CD8-positive, alpha-beta memory T cell (primary cell): ENCODE results near the gene TSPAN13. TPM values are rescaled to one million over a fixed set of nuclear protein-coding genes. Genes with fewer than 3 reads are reported as not detected.

Experiments
- CTCF ChIA-PET: fragments of 350-600 bp; sonication (Branson Sonifier 250); formaldehyde crosslinking; loops from one replicate; lab custom pipeline; 2021; ENCODE audit warnings: antibody characterized with exemption; lab: Charles Lee
- POLR2A ChIA-PET: fragments of 350-600 bp; sonication (Branson Sonifier 250); formaldehyde crosslinking; loops from one replicate; lab custom pipeline; 2021; ENCODE audit warnings: antibody characterized with exemption; lab: Charles Lee
- DNase-seq, 5 donors: peaks; one replicate each; pipeline versions ENCODE4 v3.0.0 to v3.0.0-alpha.2; 2020 to 2022; ENCODE audit warnings: mixed read lengths in 1 of 5
- H3K27ac ChIP-seq: one replicate; pipeline ENCODE4 v1.7.0; 2013; ENCODE audit warnings: low read depth, mild to moderate bottlenecking, low read length, moderate library complexity
- H3K27me3 ChIP-seq: 2 replicates; pipeline ENCODE4 v1.7.0; 2013; ENCODE audit warnings: low read length, mild to moderate bottlenecking; ENCODE audit not compliant: insufficient read depth, poor library complexity, severe bottlenecking
- H3K36me3 ChIP-seq: 2 replicates; pipeline ENCODE4 v1.7.0; 2013; ENCODE audit warnings: mild to moderate bottlenecking, low read length, moderate library complexity; ENCODE audit not compliant: insufficient read depth
- H3K4me1 ChIP-seq: 2 replicates; pipeline ENCODE4 v1.7.0; 2013; ENCODE audit warnings: mild to moderate bottlenecking, low read length, moderate library complexity; ENCODE audit not compliant: insufficient read depth
- H3K4me3 ChIP-seq: 2 replicates; pipeline ENCODE4 v1.7.0; 2013; ENCODE audit warnings: mild to moderate bottlenecking, low read length
- H3K9me3 ChIP-seq: 2 replicates; pipeline ENCODE4 v1.7.0; 2013; ENCODE audit warnings: mild to moderate bottlenecking, low read length
- H3K27ac Mint-ChIP-seq, 8 donors: one replicate each; pipeline ENCODE4 v1.8.0; 2020 to 2021; ENCODE audit warnings: mixed read lengths in 8 of 8, mild to moderate bottlenecking in 6 of 8, inconsistent platforms in 3 of 8, moderate library complexity in 3 of 8
- H3K27me3 Mint-ChIP-seq, 2 donors: one replicate each; pipeline ENCODE4 v1.8.0; 2020 to 2021; ENCODE audit warnings: mixed read lengths in 2 of 2, mild to moderate bottlenecking in 1 of 2, moderate library complexity in 1 of 2
- H3K36me3 Mint-ChIP-seq, 3 donors: one replicate each; pipeline ENCODE4 v1.8.0; 2020 to 2021; ENCODE audit warnings: mixed read lengths in 3 of 3, inconsistent platforms in 1 of 3, mild to moderate bottlenecking in 1 of 3
- H3K4me1 Mint-ChIP-seq, 3 donors: one replicate each; pipeline ENCODE4 v1.8.0; 2020 to 2021; ENCODE audit warnings: mixed read lengths in 3 of 3, inconsistent platforms in 1 of 3, mild to moderate bottlenecking in 1 of 3
- H3K4me3 Mint-ChIP-seq, 7 donors: one replicate each; pipeline ENCODE4 v1.8.0; 2020 to 2021; ENCODE audit warnings: mixed read lengths in 7 of 7, mild to moderate bottlenecking in 6 of 7, moderate library complexity in 4 of 7, inconsistent platforms in 2 of 7
- H3K9me3 Mint-ChIP-seq, 5 donors: one replicate each; pipeline ENCODE4 v1.8.0; 2020 to 2022; ENCODE audit warnings: mixed read lengths in 5 of 5, mild to moderate bottlenecking in 3 of 5, moderate library complexity in 2 of 5, inconsistent platforms in 1 of 5
- polyA plus RNA-seq: library from polyadenylated mRNA; unstranded; fragments of 300-500 nt; fragmentation: Illumina TruSeq; gene quantifications from one replicate; pipeline ENCODE4 v1.2.3, GENCODE V29; 2021
- total RNA-seq, 2 experiments: library from RNA; stranded (reverse); gene quantifications; one replicate each; pipeline ENCODE4 v1.2.3, GENCODE V29; 2021

Gene TSPAN13
- total and polyA plus RNA-seq, 3 experiments from 2014 or later = 0.66 to 0.97 TPM; not detected in 1

- H3K4me1 ChIP-seq = no peaks in the 10 kb centered on the region
- DNase-seq = no peak
- CTCF ChIA-PET = no interaction called here
- H3K36me3 ChIP-seq = no peaks in the 10 kb centered on the region
- H3K4me3 ChIP-seq = no peak overlapping the region
- peaks cover 0 to 4% (median 3%) of the 10 kb centered on the region in 3 donors for H3K36me3 Mint-ChIP-seq
- no peak overlapping the region for H3K27ac Mint-ChIP-seq
- H3K27ac ChIP-seq = no peak overlapping the region
- no peaks in the 10 kb centered on the region for H3K27me3 ChIP-seq
- no peaks in the 10 kb centered on the region for H3K9me3 Mint-ChIP-seq
- POLR2A ChIA-PET = no interaction called here
- H3K27me3 Mint-ChIP-seq = no peaks in the 10 kb centered on the region
- H3K4me3 Mint-ChIP-seq = no peak overlapping the region
- no peaks in the 10 kb centered on the region for H3K4me1 Mint-ChIP-seq
- no peaks in the 10 kb centered on the region for H3K9me3 ChIP-seq
Observed at GRCh38 chr7:16719699-16720098, 33.9 kb upstream of the TSPAN13 start.

GRCh38 chr7:16721541-16721940 is 32.0 kb upstream of the TSPAN13 start:
- H3K27ac Mint-ChIP-seq = no peak overlapping the region
- DNase-seq = no peak
- no peaks in the 10 kb centered on the region for H3K9me3 ChIP-seq
- H3K9me3 Mint-ChIP-seq = no peaks in the 10 kb centered on the region
- ChIA-PET CTCF (no interaction called here), POLR2A (no interaction called here)
- peaks cover 0 to 2% (median 0%) of the 10 kb centered on the region in 3 donors for H3K36me3 Mint-ChIP-seq
- no peaks in the 10 kb centered on the region for H3K36me3 ChIP-seq
- H3K27me3 ChIP-seq = no peaks in the 10 kb centered on the region
- H3K4me1 ChIP-seq = no peaks in the 10 kb centered on the region
- no peak overlapping the region for H3K4me3 ChIP-seq
- no peaks in the 10 kb centered on the region for H3K27me3 Mint-ChIP-seq
- H3K4me1 Mint-ChIP-seq = no peaks in the 10 kb centered on the region
- no peak overlapping the region for H3K27ac ChIP-seq
- H3K4me3 Mint-ChIP-seq = no peak overlapping the region

GRCh38 chr7:16724344-16724743 is 29.2 kb upstream of the TSPAN13 start:
- Mint-ChIP-seq H3K4me1 (no peaks in the 10 kb centered on the region), H3K4me3 (no peak overlapping the region), H3K27me3 (peaks cover 0 to 1% of the 10 kb centered on the region in 2 donors), H3K36me3 (peaks cover 0 to 4% (median 0%) of the 10 kb centered on the region in 3 donors), H3K9me3 (no peaks in the 10 kb centered on the region), H3K27ac (no peak overlapping the region)
- no peaks in the 10 kb centered on the region for H3K27me3 ChIP-seq
- no peaks in the 10 kb centered on the region for H3K4me1 ChIP-seq
- ChIA-PET POLR2A (no interaction called here), CTCF (no interaction called here)
- no peak overlapping the region for H3K27ac ChIP-seq
- DNase-seq = no peak
- H3K36me3 ChIP-seq = no peaks in the 10 kb centered on the region
- no peak overlapping the region for H3K4me3 ChIP-seq
- no peaks in the 10 kb centered on the region for H3K9me3 ChIP-seq

DNA sequence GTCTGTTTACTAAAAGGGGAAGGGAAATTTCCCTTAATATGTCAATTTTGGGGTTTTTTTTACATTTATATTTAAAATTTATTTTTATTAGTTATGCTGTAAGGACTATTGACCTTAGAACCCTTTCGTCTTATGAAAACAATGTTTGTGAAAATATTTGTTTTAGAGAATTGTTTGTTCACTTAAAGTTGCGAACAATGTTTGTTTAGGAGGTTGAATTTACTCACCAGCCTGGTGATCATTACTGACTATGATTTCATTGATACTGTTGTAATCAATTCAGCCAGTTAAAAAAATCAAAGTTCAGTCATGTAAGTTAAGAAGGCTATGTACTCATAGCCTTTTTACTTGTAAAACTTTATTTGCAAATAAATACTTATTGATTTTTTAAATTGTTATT is 27.4 kb upstream of the TSPAN13 start:
- no peaks in the 10 kb centered on the region for H3K4me1 Mint-ChIP-seq
- POLR2A ChIA-PET = no interaction called here
- H3K4me3 Mint-ChIP-seq = no peak overlapping the region

DNA sequence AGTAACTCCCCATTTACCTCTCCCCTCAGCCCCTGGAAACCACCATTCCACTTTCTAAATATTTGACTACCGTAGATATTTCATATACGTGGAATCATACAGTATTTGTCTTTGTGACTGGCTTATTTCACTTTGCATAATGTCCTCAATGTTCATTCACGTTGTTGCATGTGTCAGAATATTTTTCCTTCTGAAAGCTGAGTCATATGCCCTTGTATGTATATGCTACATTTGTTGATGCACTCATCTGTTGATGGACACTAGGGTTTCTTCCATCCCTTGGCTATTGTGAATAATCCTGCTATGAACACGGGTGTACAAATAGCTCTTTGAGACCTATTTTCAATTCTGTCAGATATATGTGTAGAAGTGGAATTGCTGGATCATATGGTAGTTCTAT is 25.8 kb upstream of the TSPAN13 start:
- Mint-ChIP-seq H3K27ac (no peak overlapping the region), H3K4me3 (no peak overlapping the region), H3K36me3 (peaks cover 0 to 5% (median 4%) of the 10 kb centered on the region in 3 donors), H3K9me3 (no peaks in the 10 kb centered on the region), H3K27me3 (peaks cover 0 to 3% of the 10 kb centered on the region in 2 donors), H3K4me1 (no peaks in the 10 kb centered on the region)
- POLR2A ChIA-PET = no interaction called here
- CTCF ChIA-PET = no interaction called here
- DNase-seq = no peak
- Histone ChIP-seq H3K4me3 (no peak overlapping the region), H3K9me3 (no peaks in the 10 kb centered on the region), H3K27me3 (no peaks in the 10 kb centered on the region), H3K36me3 (no peaks in the 10 kb centered on the region), H3K27ac (no peak overlapping the region), H3K4me1 (no peaks in the 10 kb centered on the region)

More for the DNA sequence above, 27.4 kb upstream of the TSPAN13 start:
- H3K4me1 ChIP-seq = no peaks in the 10 kb centered on the region
- no peaks in the 10 kb centered on the region for H3K36me3 ChIP-seq
- no peak overlapping the region for H3K27ac ChIP-seq
- CTCF ChIA-PET = no interaction called here
- Mint-ChIP-seq H3K36me3 (peaks cover 0 to 4% (median 3%) of the 10 kb centered on the region in 3 donors), H3K27me3 (peaks cover 0 to 1% of the 10 kb centered on the region in 2 donors), H3K27ac (no peak overlapping the region), H3K9me3 (no peaks in the 10 kb centered on the region)
- no peaks in the 10 kb centered on the region for H3K9me3 ChIP-seq
- no peak overlapping the region for H3K4me3 ChIP-seq
- no peaks in the 10 kb centered on the region for H3K27me3 ChIP-seq
- DNase-seq = no peak

DNA sequence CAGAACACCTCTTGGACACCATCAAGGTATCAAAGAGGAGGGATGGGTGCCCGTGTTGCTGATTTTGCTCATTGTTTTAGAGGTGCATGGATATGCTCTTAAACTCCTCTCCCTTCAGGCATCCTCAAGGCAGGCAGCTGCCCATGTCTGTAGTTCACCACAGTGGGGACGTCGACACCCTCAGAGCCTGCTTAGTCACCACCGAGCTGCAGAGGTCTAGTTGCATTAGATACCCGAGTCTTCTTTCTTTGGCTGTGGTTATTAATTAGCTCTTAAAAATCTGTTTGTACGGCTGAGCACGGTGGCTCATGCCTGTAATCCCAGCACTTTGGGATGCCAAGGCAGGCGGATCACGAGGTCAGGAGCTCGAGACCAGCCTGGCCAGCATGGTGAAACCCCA is 24.7 kb upstream of the TSPAN13 start:
- no peak overlapping the region for H3K27ac Mint-ChIP-seq
- Histone ChIP-seq H3K4me1 (no peaks in the 10 kb centered on the region), H3K36me3 (no peaks in the 10 kb centered on the region), H3K4me3 (no peak overlapping the region), H3K27me3 (no peaks in the 10 kb centered on the region), H3K9me3 (no peaks in the 10 kb centered on the region), H3K27ac (no peak overlapping the region)
- H3K36me3 Mint-ChIP-seq = peaks cover 0 to 5% (median 2%) of the 10 kb centered on the region in 3 donors
- H3K27me3 Mint-ChIP-seq = peaks cover 0 to 3% of the 10 kb centered on the region in 2 donors
- ChIA-PET CTCF (no interaction called here), POLR2A (no interaction called here)
- H3K9me3 Mint-ChIP-seq = no peaks in the 10 kb centered on the region
- no peak for DNase-seq
- H3K4me3 Mint-ChIP-seq = no peak overlapping the region
- H3K4me1 Mint-ChIP-seq = peaks cover 0 to under 1% (median 0%) of the 10 kb centered on the region in 3 donors

- ChIA-PET POLR2A (no interaction called here), CTCF (interaction anchor here (0.7 kb wide), 1 partner anchor 70 kb away, joined by 3 read pairs; no protein-coding TSS in a partner anchor)
- Histone ChIP-seq H3K27ac (no peak overlapping the region), H3K36me3 (no peaks in the 10 kb centered on the region), H3K4me1 (no peaks in the 10 kb centered on the region), H3K27me3 (no peaks in the 10 kb centered on the region), H3K4me3 (no peak overlapping the region), H3K9me3 (no peaks in the 10 kb centered on the region)
- Mint-ChIP-seq H3K9me3 (no peaks in the 10 kb centered on the region), H3K4me3 (no peak overlapping the region), H3K4me1 (peaks cover 0 to 8% (median 0%) of the 10 kb centered on the region in 3 donors), H3K36me3 (peaks cover 0 to 5% (median 2%) of the 10 kb centered on the region in 3 donors), H3K27ac (no peak overlapping the region), H3K27me3 (peaks cover 0 to 3% of the 10 kb centered on the region in 2 donors)
- no peak for DNase-seq
Observed at GRCh38 chr7:16729541-16729940, 24.0 kb upstream of the TSPAN13 start.

- Histone ChIP-seq H3K27ac (no peak overlapping the region), H3K36me3 (no peaks in the 10 kb centered on the region), H3K4me1 (no peaks in the 10 kb centered on the region), H3K4me3 (no peak overlapping the region), H3K9me3 (no peaks in the 10 kb centered on the region), H3K27me3 (no peaks in the 10 kb centered on the region)
- Mint-ChIP-seq H3K27me3 (peaks cover 0 to 5% of the 10 kb centered on the region in 2 donors), H3K9me3 (no peaks in the 10 kb centered on the region), H3K4me3 (no peak overlapping the region), H3K4me1 (peaks cover 0 to 8% (median 0%) of the 10 kb centered on the region in 3 donors), H3K36me3 (peaks cover 0 to 5% (median 2%) of the 10 kb centered on the region in 3 donors), H3K27ac (no peak overlapping the region)
- ChIA-PET CTCF (no interaction called here), POLR2A (no interaction called here)
- no peak for DNase-seq
Observed at GRCh38 chr7:16730937-16731336, 22.6 kb upstream of the TSPAN13 start.
